ENCODE measurements around the gene KCNMA1. TPM values are rescaled to one million over a fixed set of nuclear protein-coding genes. Genes with fewer than 3 reads are reported as not detected.

The KCNMA1 gene
- total RNA-seq, 3 donors from 2014 or later (not counting 1 experiment from before 2014, with no cell fraction given) = 0.40 to 1.8 (median 0.63) TPM

DNA sequence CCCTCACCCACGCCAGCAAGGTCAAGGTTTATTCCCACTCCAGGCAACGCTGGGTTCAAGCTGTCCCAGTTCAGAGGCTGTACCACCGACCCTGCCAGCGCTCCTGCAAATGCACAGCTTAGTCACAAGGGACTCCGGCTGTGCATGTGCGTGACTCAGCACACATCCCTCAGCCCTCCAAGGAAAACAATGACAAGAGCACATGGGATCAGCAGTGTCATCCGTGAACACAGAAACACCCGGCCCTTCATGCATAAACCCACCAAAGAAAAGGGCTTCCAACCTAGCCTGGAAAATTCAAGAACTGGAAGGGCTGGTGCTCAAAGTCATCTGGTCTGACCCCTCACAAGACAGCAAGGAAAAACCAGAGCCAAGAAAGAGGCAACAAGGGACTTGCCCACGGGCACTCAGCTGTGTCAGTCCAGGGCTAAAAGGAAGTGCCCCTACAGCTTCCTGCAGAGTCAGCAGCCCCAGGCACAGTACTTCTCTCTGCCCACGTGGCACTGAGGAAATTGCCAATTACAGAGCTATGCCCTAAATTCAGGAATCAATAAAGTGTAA, 106.1 kb downstream of the KCNMA1 start:
- Histone ChIP-seq H3K27me3 (ENCODE audit: control insufficient read depth, insufficient read depth, low read length) (no peaks in the 10 kb centered on the region), H3K9me3 (ENCODE audit: control insufficient read depth, insufficient read depth, low read length) (no peaks in the 10 kb centered on the region), H3K4me1 (ENCODE audit: control insufficient read depth, insufficient read depth, low read length) (no peaks in the 10 kb centered on the region), H3K4me3 (ENCODE audit: low read length) (no peak overlapping the region), H3K27ac (ENCODE audit: low read length) (no peak overlapping the region), H3K36me3 (ENCODE audit: control insufficient read depth, insufficient read depth, low read length) (no peaks in the 10 kb centered on the region)
- H3K9me3 Mint-ChIP-seq = no peaks in the 10 kb centered on the region
- H3K36me3 Mint-ChIP-seq = no peaks in the 10 kb centered on the region
- H3K4me3 Mint-ChIP-seq = no peak overlapping the region
- WGBS (ENCODE audit: insufficient coverage) = 63% methylated on average over 10 of the region's 10 CpGs
- peaks cover 12 to 17% of the 10 kb centered on the region in 2 donors for H3K27me3 Mint-ChIP-seq (ENCODE audit: low read depth in 2 of 2)
- ATAC-seq = no peak
- TF ChIP-seq, protein P1, sequence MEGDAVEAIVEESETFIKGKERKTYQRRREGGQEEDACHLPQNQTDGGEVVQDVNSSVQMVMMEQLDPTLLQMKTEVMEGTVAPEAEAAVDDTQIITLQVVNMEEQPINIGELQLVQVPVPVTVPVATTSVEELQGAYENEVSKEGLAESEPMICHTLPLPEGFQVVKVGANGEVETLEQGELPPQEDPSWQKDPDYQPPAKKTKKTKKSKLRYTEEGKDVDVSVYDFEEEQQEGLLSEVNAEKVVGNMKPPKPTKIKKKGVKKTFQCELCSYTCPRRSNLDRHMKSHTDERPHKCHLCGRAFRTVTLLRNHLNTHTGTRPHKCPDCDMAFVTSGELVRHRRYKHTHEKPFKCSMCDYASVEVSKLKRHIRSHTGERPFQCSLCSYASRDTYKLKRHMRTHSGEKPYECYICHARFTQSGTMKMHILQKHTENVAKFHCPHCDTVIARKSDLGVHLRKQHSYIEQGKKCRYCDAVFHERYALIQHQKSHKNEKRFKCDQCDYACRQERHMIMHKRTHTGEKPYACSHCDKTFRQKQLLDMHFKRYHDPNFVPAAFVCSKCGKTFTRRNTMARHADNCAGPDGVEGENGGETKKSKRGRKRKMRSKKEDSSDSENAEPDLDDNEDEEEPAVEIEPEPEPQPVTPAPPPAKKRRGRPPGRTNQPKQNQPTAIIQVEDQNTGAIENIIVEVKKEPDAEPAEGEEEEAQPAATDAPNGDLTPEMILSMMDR (IDR thresholded peaks at IDR 0.05) = no peak
- intact Hi-C loops (cut with micrococcal nuclease) = no loop called here
- no peak for DNase-seq
- H3K27ac Mint-ChIP-seq = no peak overlapping the region
- H3K4me1 Mint-ChIP-seq = no peaks in the 10 kb centered on the region

DNA sequence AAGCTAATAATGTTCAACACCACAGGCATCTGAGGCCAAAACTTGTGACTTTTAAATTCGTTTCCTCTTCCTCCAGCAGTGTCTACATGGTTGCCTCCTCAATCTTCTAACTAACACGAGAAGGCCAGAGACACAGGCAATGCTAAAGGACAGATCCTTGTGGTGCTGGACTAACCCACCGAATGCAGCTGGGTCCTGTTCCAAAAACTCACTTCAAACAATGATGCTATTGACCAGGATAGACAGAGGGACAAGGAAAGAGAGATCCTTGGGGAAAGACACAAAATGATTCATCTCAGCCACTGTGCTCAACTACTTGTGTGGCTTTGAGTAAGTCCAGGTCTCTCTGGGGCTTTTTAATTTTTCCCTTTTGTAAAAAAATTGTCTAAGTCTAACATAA, 107.6 kb downstream of the KCNMA1 start:
- Histone ChIP-seq H3K36me3 (ENCODE audit: control insufficient read depth, insufficient read depth, low read length) (no peaks in the 10 kb centered on the region), H3K4me1 (ENCODE audit: control insufficient read depth, insufficient read depth, low read length) (no peaks in the 10 kb centered on the region), H3K27ac (ENCODE audit: low read length) (no peak overlapping the region), H3K9me3 (ENCODE audit: control insufficient read depth, insufficient read depth, low read length) (no peaks in the 10 kb centered on the region), H3K4me3 (ENCODE audit: low read length) (no peak overlapping the region), H3K27me3 (ENCODE audit: control insufficient read depth, insufficient read depth, low read length) (no peaks in the 10 kb centered on the region)
- H3K27ac Mint-ChIP-seq = no peak overlapping the region
- 66% methylated on average over 3 of the region's 3 CpGs for WGBS (ENCODE audit: insufficient coverage)
- no peaks in the 10 kb centered on the region for H3K4me1 Mint-ChIP-seq
- TF ChIP-seq, protein P1 (IDR thresholded peaks at IDR 0.05) = no peak
- ATAC-seq (no peak), DNase-seq (no peak)
- peaks cover 9 to 11% of the 10 kb centered on the region in 2 donors for H3K27me3 Mint-ChIP-seq (ENCODE audit: low read depth in 2 of 2)
- no peak overlapping the region for H3K4me3 Mint-ChIP-seq
- H3K36me3 Mint-ChIP-seq = no peaks in the 10 kb centered on the region
- no peaks in the 10 kb centered on the region for H3K9me3 Mint-ChIP-seq
- intact Hi-C loops (cut with micrococcal nuclease) = no loop called here

DNA sequence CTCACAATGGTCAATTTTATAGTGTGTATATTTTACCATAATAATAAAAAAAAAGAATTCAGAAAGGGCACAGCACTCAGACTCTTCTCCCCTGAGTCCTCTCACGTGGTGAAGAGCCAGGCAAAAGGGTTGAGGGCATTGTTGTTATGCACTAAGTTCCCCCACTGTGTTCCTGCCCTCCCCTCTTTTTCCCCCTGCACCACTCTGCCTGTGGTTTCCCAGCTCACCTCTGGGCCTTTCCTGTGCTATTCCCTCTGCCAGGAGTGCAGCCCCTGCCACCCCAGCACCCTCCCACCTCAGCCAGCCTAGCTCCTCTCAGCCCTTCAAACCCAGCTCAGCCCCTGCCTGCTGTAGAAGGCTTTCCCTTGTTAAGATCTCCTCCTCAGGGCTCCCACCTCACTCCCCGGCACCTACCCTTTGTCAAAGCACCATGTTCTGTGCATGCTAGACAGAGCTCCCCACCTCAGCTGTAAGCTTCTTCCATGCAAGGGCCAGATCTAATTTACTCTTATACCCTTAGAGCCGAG, 108.5 kb downstream of the KCNMA1 start:
- TF ChIP-seq, protein P1 (IDR thresholded peaks at IDR 0.05) = no peak
- Mint-ChIP-seq H3K4me3 (no peak overlapping the region), H3K36me3 (no peaks in the 10 kb centered on the region), H3K9me3 (no peaks in the 10 kb centered on the region), H3K4me1 (no peaks in the 10 kb centered on the region), H3K27ac (no peak overlapping the region), H3K27me3 (ENCODE audit: low read depth in 2 of 2) (peaks cover 6 to 7% of the 10 kb centered on the region in 2 donors)
- 56% methylated on average over 2 of the region's 3 CpGs for WGBS (ENCODE audit: insufficient coverage)
- ATAC-seq = no peak
- Histone ChIP-seq H3K36me3 (ENCODE audit: control insufficient read depth, insufficient read depth, low read length) (no peaks in the 10 kb centered on the region), H3K9me3 (ENCODE audit: control insufficient read depth, insufficient read depth, low read length) (no peaks in the 10 kb centered on the region), H3K27me3 (ENCODE audit: control insufficient read depth, insufficient read depth, low read length) (no peaks in the 10 kb centered on the region), H3K27ac (ENCODE audit: low read length) (no peak overlapping the region), H3K4me3 (ENCODE audit: low read length) (no peak overlapping the region), H3K4me1 (ENCODE audit: control insufficient read depth, insufficient read depth, low read length) (no peaks in the 10 kb centered on the region)
- intact Hi-C loops (cut with micrococcal nuclease) = no loop called here
- no peak for DNase-seq

DNA sequence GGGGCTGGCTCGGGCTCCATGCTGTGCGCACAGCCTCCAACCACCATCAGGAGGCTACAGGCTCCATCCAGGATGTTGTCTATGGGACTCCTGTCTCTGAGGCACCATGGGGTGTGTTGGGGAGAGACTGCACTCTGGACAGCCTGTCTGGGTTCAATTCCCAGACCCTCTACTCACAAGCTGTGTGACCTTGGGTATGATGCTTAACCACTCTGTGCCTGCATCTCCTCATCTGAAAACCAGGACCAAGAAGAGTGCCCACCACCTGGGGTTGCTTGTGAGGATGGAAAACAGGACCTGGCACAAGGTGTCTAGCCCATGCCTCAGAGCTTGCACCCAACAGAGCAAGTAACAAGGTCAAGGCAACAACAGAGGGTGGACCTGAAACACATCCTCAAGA, 109.8 kb downstream of the KCNMA1 start:
- no peak overlapping the region for H3K27ac Mint-ChIP-seq
- 91% methylated on average over 2 of the region's 2 CpGs for WGBS (ENCODE audit: insufficient coverage)
- H3K27me3 Mint-ChIP-seq (ENCODE audit: low read depth in 2 of 2) = peaks cover 4 to 14% of the 10 kb centered on the region in 2 donors
- no peaks in the 10 kb centered on the region for H3K4me1 ChIP-seq (ENCODE audit: control insufficient read depth, insufficient read depth, low read length)
- no peaks in the 10 kb centered on the region for H3K27me3 ChIP-seq (ENCODE audit: control insufficient read depth, insufficient read depth, low read length)
- H3K9me3 ChIP-seq (ENCODE audit: control insufficient read depth, insufficient read depth, low read length) = no peaks in the 10 kb centered on the region
- H3K36me3 Mint-ChIP-seq = no peaks in the 10 kb centered on the region
- no peak overlapping the region for H3K4me3 ChIP-seq (ENCODE audit: low read length)
- intact Hi-C loops (cut with micrococcal nuclease) = no loop called here
- H3K4me1 Mint-ChIP-seq = no peaks in the 10 kb centered on the region
- H3K36me3 ChIP-seq (ENCODE audit: control insufficient read depth, insufficient read depth, low read length) = no peaks in the 10 kb centered on the region
- H3K4me3 Mint-ChIP-seq = no peak overlapping the region
- H3K9me3 Mint-ChIP-seq = no peaks in the 10 kb centered on the region
- DNase-seq (no peak), ATAC-seq (no peak)
- H3K27ac ChIP-seq (ENCODE audit: low read length) = no peak overlapping the region
- TF ChIP-seq, protein P1 (IDR thresholded peaks at IDR 0.05) = no peak
